Ectodermal cell (in vitro differentiated cells): ENCODE measurements around the gene CBX8.

Experiments used
- H3K27ac ChIP-seq: 2 replicates; pipeline ENCODE4 v1.7.0; 2013; ENCODE audit warnings: mild to moderate bottlenecking, low read depth, low read length; ENCODE audit not compliant: insufficient read depth, poor library complexity, severe bottlenecking
- H3K27me3 ChIP-seq: 2 replicates; pipeline ENCODE4 v1.7.0; 2013; ENCODE audit warnings: mild to moderate bottlenecking, low read length; ENCODE audit not compliant: insufficient read depth, control insufficient read depth, poor library complexity, severe bottlenecking
- H3K36me3 ChIP-seq: one replicate; pipeline ENCODE4 v1.7.0; 2013; ENCODE audit warnings: low read length; ENCODE audit not compliant: control insufficient read depth, insufficient read depth
- H3K4me1 ChIP-seq: one replicate; pipeline ENCODE4 v1.7.0; 2013; ENCODE audit warnings: low read length; ENCODE audit not compliant: control insufficient read depth, insufficient read depth
- H3K4me3 ChIP-seq: 2 replicates; pipeline ENCODE4 v1.7.0; 2013; ENCODE audit warnings: low read depth, low read length, control low read depth; ENCODE audit not compliant: insufficient read depth
- H3K9me3 ChIP-seq: 2 replicates; pipeline ENCODE4 v1.7.0; 2013; ENCODE audit warnings: mild to moderate bottlenecking, low read length, moderate library complexity; ENCODE audit not compliant: control insufficient read depth
- WGBS, 2 experiments: methylation state at CpG; one replicate each; pipeline ENCODE4 v1.1.7; 2013; ENCODE audit warnings: missing lambda C conversion rate in 2 of 2; 5-methylcytosine and 5-hydroxymethylcytosine counted together

Gene CBX8

DNA sequence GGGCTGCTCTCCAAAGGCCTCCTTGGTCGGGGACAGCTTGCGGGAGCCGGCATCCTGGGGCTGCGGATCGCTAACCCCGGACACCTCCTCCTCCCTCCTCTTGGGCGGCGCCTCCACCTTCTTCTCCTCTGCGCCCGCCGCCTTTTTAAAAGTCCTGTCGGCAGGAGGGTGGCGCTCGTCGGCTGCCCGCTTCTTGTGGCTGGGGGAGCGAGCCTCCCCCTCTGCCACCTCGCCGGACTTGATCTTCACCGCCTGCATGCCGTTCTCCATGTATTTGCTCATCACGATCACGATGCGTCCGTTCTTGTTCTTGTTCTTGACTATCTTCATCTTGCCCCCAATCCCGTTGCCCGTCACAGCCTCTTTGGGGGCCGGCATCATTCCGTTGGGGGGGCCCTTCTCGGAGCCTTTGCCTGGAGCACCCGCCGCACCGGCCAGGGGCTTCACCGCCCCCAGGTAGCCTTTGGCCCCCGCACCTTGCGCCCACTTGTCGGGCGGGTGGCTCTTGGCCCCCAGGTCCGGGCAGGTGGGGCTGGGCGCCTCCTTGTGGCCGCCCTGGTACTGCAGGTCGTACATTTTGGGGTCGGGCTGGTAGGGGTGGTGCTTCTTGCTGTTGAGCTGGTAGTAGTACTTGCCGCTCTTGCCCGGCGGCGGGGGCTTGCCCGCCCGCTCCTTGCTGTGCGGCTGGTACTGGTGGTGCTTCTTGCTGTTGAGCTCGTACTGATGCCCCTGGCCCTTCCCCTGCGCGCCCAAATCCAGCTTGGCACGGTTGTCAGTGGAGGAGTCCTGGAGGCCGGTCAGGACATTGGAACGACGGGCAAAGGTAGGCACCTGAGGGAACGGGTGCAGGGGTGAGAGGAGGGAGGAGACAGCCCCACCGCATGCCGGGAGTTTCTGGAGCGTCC lies 37.9 kb upstream of the CBX8 start:
- H3K27me3 ChIP-seq: peaks cover 88% of the 10 kb centered on the region
- H3K4me3 ChIP-seq: no peak overlapping the region
- peaks cover 65% of the 10 kb centered on the region for H3K4me1 ChIP-seq
- no peaks in the 10 kb centered on the region for H3K36me3 ChIP-seq
- H3K9me3 ChIP-seq: no peaks in the 10 kb centered on the region
- H3K27ac ChIP-seq: no peak overlapping the region
- 4 to 5% methylated on average over 61 of the region's 61 CpGs for WGBS, 2 experiments

DNA sequence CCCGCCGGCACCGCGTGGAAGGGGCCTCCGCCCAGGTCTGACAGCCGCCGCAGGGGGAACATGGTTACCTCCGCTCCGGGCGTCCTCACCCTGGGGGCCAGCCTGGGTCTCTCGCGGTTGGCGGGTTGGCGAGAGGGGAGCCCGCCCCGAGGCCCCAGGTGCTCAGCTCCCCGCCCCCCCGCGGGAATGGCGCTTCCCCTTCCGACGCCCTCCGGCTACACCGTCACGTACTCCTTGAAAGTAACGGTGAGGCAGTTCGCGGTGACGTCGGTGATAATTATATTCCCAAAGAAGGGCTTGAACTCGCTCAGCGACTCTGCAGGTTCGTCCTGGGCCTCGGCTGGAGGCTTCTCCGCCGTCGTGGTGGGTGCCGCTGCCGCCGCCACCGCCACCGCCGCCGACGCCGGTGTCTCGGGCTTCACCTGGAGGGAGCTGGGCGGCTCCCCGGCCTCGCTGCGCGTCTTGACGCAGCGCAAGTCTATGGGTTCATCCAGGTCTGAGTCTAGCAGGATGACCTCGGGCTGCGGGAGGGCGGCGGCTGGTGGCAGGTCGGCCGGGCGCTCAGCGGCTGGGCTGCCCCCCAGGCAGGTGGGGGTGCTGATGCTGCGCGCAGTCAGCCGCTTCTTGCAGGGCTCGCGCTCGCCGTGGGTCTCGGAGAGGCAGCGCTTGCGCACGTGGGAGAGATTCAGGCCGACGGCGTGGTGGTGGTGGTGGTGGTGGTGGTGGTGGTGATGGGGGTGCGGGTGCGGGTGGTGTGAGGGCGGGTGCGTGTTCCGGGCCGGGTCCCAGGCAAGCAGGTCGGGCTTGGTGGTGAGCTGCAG lies 37.1 kb upstream of the CBX8 start:
- H3K9me3 ChIP-seq: no peaks in the 10 kb centered on the region
- H3K4me3 ChIP-seq: no peak overlapping the region
- H3K27me3 ChIP-seq: peaks cover 92% of the 10 kb centered on the region
- peaks cover 65% of the 10 kb centered on the region for H3K4me1 ChIP-seq
- 4% methylated on average over 83 of the region's 83 CpGs for WGBS, 2 experiments
- no peaks in the 10 kb centered on the region for H3K36me3 ChIP-seq
- no peak overlapping the region for H3K27ac ChIP-seq

DNA sequence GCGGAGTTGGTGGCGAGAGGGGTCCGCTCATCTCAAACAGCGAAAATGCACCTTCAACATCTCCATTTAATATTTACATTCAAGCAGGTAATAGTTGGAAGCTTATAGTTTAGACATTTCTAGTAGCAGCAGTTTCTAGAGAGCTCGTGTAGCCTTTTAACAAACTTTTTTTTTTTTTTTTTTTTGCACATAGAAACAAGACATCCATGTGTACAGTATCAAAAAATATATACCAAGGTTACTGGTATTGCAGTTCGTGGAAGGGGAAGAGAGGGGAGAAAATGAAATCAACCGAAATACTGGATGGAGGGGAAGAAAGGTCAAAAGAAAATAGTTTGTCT lies 36.2 kb upstream of the CBX8 start:
- Histone ChIP-seq H3K4me1 (peaks cover 62% of the 10 kb centered on the region), H3K27ac (no peak overlapping the region), H3K4me3 (no peak overlapping the region), H3K27me3 (peaks cover 92% of the 10 kb centered on the region), H3K9me3 (no peaks in the 10 kb centered on the region), H3K36me3 (no peaks in the 10 kb centered on the region)
- 5 to 16% methylated on average over 4 to 7 of the region's 7 CpGs for WGBS, 2 experiments

DNA sequence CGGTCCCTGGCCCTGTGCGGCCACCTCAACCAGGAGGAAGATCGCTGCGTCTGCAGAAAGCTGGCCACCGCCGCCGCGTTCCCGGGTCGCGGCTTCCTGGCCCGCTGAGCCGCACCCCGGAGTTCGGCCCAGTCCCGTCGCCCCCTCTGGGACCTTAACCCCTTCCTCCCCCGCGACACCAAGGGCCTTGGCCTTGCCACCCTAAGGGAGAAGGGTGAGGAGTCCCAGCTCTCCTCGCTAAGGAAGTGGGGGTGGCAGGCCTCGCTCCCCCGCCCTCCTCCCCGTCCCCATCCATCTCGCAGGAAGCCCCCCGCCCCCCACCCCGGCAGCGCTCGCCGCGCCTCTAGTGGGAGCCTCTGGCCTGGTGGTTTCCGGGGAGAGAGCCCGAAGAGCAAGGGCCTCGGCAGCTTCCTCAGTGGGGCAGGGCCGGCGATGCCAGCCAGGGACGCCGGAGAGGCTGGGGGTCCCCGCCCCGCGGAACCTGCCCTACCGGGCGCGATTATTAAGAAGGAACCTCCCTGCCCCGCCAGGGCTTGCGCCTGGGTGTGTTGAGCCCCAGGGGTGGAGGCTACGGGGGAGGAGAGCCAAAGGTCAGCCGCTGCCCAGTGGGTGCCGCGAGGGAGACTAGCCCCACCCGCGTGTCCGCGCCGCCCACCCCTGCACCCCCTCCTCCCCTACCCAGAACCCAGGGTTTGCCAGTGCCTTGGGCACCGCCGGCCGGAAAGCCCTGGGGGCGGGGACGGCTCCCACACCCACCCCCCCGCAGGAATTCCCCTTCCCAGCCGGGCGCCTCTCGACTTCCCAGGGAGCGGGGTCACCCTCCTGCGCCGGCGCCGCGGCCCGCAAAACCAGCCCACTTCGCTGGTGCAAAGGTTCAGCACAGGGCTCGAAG lies 35.6 kb upstream of the CBX8 start:
- WGBS, 2 experiments: 0 to 1% methylated on average over 68 to 72 of the region's 72 CpGs

DNA sequence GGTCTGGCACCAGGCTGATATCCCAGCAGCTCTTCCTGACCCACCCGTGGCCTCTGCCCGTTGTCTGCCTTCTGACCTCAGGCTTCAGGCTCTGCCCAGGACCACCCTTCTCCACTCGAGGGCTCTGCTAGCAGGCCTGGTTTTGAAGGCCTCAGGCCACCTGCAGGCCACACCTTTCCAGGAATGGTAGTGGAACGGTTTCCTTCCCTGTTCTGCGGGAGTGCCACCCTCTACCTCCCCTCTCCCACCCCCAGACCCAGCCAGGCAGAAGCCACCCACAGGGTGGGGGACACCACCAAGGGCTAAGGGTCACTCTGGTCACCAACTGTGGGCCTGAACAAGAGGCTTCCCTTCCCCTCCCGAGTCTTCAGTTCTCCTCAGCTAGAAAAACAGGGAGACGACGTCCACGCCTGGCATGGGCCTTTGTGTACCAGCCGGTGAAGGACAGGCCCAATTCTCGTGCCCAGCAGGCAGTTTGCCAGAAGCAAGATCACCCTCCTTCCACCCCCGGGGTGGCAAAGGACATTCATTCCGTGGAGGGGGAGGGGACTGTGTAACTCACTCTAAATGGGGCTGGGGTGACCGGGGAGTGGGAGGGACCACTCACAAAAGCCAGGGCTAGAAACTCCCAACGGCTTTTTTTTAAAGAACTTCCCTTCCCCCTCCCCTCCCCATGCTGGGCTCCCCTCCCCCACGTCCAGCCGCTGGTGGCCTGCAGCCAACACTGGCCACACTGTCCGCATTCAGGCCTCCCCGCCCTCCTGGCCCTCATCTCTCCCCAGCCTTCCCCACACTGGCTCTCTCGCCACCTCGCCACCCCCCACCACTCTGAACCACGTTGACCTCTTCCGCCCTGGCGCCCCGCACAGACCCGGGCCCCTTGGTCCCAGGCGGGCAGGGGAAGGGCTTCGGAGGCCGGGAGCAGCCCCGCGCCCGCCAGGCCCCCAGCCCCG lies 34.7 kb upstream of the CBX8 start:
- H3K9me3 ChIP-seq: no peaks in the 10 kb centered on the region
- 10% methylated on average over 32 to 33 of the region's 33 CpGs for WGBS, 2 experiments
- H3K27ac ChIP-seq: peak overlapping the region; percentile 13
- peaks cover 47% of the 10 kb centered on the region for H3K4me1 ChIP-seq
- peaks cover 80% of the 10 kb centered on the region for H3K27me3 ChIP-seq
- peak overlapping the region; percentile 7 for H3K4me3 ChIP-seq
- no peaks in the 10 kb centered on the region for H3K36me3 ChIP-seq

More for the DNA sequence above, 35.6 kb upstream of the CBX8 start:
- peaks cover 56% of the 10 kb centered on the region for H3K4me1 ChIP-seq
- H3K4me3 ChIP-seq: peak overlapping the region; percentile 7
- no peaks in the 10 kb centered on the region for H3K9me3 ChIP-seq
- peaks cover 86% of the 10 kb centered on the region for H3K27me3 ChIP-seq
- no peaks in the 10 kb centered on the region for H3K36me3 ChIP-seq
- H3K27ac ChIP-seq: no peak overlapping the region

DNA sequence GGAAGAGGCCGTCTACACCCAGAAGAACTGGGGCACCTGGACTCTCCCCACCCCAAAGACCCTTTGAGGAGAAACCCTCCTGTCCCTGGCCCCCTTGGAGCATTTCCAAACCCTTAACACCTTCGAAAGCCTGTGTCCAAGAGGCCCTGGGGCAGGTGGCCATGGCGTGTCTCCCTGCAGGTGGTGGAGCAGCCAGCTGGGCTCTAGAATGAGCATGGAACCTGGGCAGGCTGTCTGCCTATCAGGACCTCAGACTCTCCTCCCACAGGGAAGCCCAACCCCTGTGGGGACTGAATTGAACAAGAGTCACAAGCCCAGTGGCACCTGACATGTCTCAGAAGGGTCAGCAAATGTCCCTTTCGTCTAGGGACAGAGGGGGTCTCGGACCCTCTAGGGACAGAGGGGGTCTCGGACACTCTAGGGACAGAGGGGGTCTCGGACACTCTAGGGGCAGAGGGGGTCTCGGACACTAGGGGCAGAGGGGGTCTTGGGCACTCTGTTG lies 33.9 kb upstream of the CBX8 start:
- Histone ChIP-seq H3K9me3 (no peaks in the 10 kb centered on the region), H3K27ac (no peak overlapping the region), H3K4me1 (peaks cover 41% of the 10 kb centered on the region), H3K36me3 (no peaks in the 10 kb centered on the region), H3K27me3 (peaks cover 80% of the 10 kb centered on the region), H3K4me3 (no peak overlapping the region)
- 84 to 91% methylated on average over 8 of the region's 8 CpGs for WGBS, 2 experiments

DNA sequence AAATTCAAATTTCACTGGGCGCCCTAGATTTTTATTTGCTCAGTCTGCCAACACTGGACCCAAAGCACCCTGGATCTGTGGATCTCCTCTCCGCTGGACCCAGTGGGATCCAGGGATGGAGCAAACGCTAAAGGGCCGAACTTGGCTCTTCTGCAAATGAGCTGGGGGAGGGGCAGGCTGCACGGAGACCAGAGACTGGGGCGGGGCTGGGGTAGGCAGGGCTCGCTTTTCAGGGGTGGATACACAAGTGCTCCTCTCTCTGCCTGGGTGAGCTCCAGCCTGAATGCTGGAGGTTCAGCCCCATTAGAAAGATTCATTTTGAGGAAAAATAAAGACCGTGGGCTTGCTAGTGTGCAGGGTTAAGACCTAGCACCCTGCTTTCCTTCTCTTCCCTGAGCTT lies 33.4 kb upstream of the CBX8 start:
- Histone ChIP-seq H3K36me3 (no peaks in the 10 kb centered on the region), H3K4me1 (peaks cover 35% of the 10 kb centered on the region), H3K27me3 (peaks cover 80% of the 10 kb centered on the region), H3K4me3 (no peak overlapping the region), H3K9me3 (no peaks in the 10 kb centered on the region), H3K27ac (no peak overlapping the region)
- 41 to 43% methylated on average over 8 of the region's 8 CpGs for WGBS, 2 experiments

DNA sequence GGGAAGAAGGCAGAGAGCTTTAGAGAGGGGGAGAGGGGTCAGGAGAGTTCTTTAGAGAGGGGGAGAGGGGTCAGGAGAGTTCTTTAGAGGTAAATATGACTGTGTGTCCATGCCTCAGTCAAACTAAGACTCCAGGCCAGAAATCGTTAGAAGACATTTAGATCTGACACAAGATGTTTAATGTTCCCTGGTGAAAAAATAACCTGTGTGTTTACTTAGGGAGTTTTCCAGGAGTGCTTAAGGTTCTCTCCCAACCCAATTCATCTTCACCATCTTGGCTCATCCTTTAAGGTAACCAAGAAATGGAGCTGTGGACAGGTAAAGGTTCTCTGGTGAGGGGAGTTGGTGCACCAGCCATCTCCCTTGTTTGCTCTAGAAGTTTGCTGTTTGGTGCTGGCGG lies 32.6 kb upstream of the CBX8 start:
- Histone ChIP-seq H3K27me3 (peaks cover 72% of the 10 kb centered on the region), H3K9me3 (no peaks in the 10 kb centered on the region)
- 92 to 94% methylated on average over 2 of the region's 2 CpGs for WGBS, 2 experiments

DNA sequence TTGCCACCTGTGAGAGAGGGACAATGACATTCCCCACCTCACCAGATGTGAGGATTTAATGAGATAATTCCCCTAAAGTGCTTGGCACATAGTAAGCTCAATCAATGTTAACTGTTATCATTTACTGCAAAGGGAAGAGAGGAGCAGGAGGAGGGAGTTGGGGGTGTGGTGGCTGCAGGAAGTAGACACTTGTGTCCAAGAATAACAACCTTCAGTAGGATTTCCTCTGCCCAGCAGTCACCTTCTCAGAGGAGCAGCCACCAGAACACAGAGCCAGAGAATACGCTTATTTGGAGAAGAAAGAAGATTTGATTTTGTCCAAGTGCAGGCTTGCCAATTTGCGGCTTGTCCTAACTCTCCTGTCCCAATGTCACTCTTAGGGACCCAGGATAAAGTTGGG lies 32.1 kb upstream of the CBX8 start:
- peaks cover 24% of the 10 kb centered on the region for H3K4me1 ChIP-seq
- H3K27me3 ChIP-seq: peaks cover 68% of the 10 kb centered on the region
- WGBS, 2 experiments: 92 to 95% methylated on average over 2 of the region's 2 CpGs

More for the DNA sequence above, 32.6 kb upstream of the CBX8 start:
- Histone ChIP-seq H3K36me3 (no peaks in the 10 kb centered on the region), H3K4me1 (peaks cover 27% of the 10 kb centered on the region), H3K27ac (no peak overlapping the region), H3K4me3 (no peak overlapping the region)

More for the DNA sequence above, 32.1 kb upstream of the CBX8 start:
- Histone ChIP-seq H3K4me3 (no peak overlapping the region), H3K9me3 (no peaks in the 10 kb centered on the region), H3K27ac (no peak overlapping the region), H3K36me3 (no peaks in the 10 kb centered on the region)
